Stomach (tissue), 4 donors: ENCODE results near the gene TAF5.

Experiments
- CTCF ChIP-seq, 7 experiments: fragments of 450-650 bp in 4 of 7; fragments of 200-600 bp in 3 of 7; sonication (generic) in 3 of 7; IDR thresholded peaks; one replicate each; pipeline ENCODE4 v1.5.1; 2016 to 2019; ENCODE audit warnings: antibody characterized with exemption in 7 of 7, control low read depth in 2 of 7, mild to moderate bottlenecking in 1 of 7
- POLR2AphosphoS5 ChIP-seq, 3 donors: sonication (generic); formaldehyde crosslinking; IDR thresholded peaks; one replicate each; pipeline ENCODE4 v1.6.1; 2016; ENCODE audit warnings: antibody characterized with exemption in 3 of 3

GRCh38 chr10:103394180-103394579, 26.4 kb downstream of the TAF5 start:
- TF ChIP-seq POLR2AphosphoS5 (IDR thresholded peaks at IDR 0.05) (no peak), CTCF (IDR thresholded peaks at IDR 0.05) (no peak)
